Inflammatory macrophage (primary cell): ENCODE measurements around the gene ANKRD31.
"Not testable (repeated sequence)": the region's sequence is repeated elsewhere in the genome, so short reads cannot be mapped to it uniquely, and the experiment has no call there.

Experiments used
- DNase-seq, 2 donors: peaks; one replicate each; pipeline ENCODE4 v3.0.0-alpha.2; 2020 to 2022
- total RNA-seq, 18 experiments: gene quantifications; one replicate each; lab custom pipeline; 2026; ENCODE audit warnings: mixed read lengths in 6 of 18, inconsistent platforms in 2 of 18; lab: John Stamatoyannopoulos, UW

ANKRD31 gene
- 0 to 0.37 (median 0.07) reads per million in 18 experiments for total RNA-seq

GRCh38 chr5:75236322-75237316 lies at the start of gene ANKRD31:
TSS of gene ANKRD31 (minus strand) at chr5:75236878. CDS start at chr5:75236686, 192 bp downstream.
- peak; percentile 85 to 92 for DNase-seq

GRCh38 chr5:75286211-75286773 lies 49.6 kb upstream of the ANKRD31 start:
- DNase-seq, result no peak

GRCh38 chr5:75282581-75282980 lies 45.9 kb upstream of the ANKRD31 start:
- no peak for DNase-seq

- peak in 1 of 2 donors; percentile 2 for DNase-seq
Measured at GRCh38 chr5:75281716-75282465, 45.2 kb upstream of the ANKRD31 start.

DNA sequence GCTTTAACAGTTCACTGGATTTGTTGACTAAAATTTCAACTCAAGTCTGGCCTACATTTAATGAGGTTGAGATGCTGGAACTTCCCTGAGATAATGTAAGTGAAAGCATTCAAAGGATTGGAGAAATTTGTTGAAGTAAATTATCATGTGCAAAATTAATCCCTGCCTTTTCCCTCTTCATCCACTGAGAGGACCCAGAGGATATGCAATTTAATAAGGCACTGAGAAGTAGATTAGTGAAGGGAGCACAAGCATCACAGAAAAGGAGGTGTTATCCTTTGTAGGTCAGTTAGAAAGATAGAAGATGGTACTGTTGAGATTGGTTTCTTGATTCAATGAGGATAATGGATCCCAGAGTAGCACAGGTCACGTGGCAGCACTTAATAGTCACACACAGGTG lies 42.6 kb upstream of the ANKRD31 start:
- DNase-seq, result peak in 1 of 2 donors; percentile 4

- DNase-seq, result no peak
Measured at GRCh38 chr5:75277463-75277862, 40.8 kb upstream of the ANKRD31 start.

DNA sequence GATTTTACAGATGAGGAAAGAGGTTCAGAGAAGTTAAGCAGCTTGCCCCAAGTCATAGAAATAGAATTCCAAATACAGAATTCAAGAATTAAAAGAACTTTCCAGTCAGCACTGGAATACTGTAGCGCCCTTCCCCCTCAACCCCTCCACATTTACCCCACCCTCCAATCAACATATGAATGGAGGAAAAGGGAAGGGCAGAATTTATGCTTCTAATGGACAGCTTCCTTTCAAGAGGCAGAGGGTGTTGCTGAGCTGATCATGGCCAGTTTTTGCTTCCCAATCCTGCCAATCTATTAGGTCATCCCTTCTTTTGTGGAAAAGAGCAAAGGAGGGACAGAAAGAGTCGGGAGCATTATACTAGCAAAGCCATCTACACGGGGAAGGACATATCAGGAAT lies 39.1 kb upstream of the ANKRD31 start:
- DNase-seq, result no peak

DNA sequence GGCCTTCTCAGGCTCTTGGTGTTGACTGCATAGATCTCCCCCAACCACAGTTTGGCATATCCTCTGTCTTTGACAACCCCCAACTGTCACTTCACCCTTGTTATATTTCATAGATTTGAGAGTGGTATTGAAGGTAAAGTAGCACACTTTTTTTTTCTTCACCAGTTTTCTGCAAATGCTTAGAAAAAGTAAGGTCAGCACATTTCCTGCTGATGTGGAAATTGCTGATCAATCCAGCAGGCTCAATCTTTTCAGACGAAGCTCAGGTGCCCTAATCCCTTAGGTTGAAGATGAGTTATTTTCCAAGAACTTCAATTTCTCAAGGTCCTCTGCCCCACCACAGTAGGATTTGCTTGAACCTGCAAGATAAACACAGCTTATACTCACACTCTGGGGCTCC lies 38.5 kb upstream of the ANKRD31 start:
- no peak for DNase-seq

DNA sequence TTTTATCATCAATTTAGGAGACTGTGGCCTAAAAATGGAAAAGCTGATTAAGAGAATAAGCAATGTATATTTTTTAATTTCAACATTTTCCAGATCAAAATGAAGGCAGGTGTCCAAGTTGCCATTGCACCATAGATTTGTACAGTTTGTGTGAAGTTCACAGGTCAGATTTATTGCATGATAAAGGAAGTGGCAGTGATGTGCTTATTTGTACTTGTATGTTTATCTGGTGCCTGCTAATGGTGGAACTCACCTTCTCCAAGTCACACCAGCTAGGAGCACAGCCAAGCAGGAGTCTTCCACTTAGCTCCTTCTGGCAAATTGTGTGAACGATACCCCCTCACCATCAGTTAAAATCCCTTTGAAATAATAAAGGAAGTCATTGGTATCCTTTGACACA lies 37.8 kb upstream of the ANKRD31 start:
- DNase-seq, result no peak

- DNase-seq, result not testable (repeated sequence)
Measured at GRCh38 chr5:75270605-75271004, 33.9 kb upstream of the ANKRD31 start.

DNA sequence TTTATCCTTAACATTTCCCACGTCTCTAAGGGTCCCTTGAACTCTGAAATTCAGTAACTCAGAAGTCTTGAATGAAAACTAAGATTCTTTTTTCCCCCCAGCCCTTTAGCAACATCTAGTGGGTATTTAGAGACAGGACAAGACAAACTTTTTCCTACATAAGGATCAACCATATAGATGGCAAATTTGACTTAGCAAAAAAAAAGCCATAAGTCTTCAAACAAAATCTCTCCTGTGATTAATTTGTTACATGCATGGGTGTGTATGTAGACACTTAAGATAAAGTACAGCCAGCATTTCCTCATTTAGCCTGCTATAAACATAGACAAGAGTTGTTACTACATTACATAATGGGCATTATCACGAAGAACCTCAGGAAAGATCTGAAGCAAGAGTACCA lies 29.1 kb upstream of the ANKRD31 start:
- peak; percentile 1 to 22 for DNase-seq

DNA sequence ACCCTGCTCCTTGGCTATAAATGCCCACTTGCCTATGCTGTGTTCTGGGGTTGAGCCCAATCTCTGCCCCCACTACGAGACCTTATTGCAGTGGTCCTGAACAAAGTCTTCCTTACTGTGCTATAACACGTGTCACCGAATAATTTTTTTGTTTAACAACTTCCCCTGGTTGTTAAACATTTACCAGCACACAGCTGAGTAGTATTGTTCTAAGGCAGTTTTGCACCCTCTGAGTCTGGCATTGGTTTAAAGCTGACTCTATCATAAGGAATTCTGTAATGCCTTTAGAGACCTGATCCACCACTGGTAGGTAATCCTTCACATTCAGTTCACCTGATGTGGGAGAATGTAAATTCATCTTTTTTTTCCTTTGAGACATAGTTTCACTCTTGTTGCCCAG lies 25.6 kb upstream of the ANKRD31 start:
- DNase-seq, result no peak

DNA sequence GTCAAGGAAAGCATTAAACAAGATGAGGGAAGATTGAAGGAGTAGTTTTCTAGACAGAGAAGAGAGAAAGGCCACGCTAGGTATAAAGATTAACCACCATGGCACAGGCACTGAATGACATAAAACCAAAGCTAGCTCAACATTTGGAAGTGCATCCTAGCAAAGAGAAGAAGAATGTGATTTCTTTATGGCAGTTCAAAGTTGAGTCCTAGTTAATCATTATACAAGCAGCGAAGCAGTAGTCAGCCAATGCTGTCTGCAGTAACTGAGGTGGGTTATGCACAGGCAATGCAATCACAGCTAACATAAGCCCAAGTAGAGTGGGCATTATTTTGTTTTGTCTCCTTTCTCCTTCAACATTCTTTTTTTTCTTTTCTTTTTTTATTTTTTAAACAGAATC lies 24.0 kb upstream of the ANKRD31 start:
- DNase-seq, result no peak

GRCh38 chr5:75250452-75250851 lies 13.8 kb upstream of the ANKRD31 start:
- not testable (repeated sequence) for DNase-seq

GRCh38 chr5:75245023-75245422 lies 8.3 kb upstream of the ANKRD31 start:
- no peak for DNase-seq

DNA sequence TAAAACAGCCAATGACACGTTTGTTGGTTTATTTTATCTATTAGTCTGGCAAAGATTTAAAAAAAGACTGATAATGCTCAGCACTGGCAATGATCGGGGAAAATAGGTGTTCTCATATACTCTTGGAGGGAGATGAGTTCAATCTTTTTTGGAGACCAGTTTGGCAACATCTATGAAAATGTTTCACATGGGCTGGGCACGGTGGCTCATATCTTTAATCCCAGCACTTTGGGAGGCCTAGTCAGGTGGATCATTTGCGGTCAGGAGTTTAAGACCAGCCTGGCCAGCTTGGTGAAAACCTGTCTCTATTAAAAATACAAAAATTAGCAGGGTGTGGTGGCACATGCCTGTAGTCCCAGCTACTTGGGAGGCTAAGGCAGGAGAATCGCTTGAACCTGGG lies 6.8 kb upstream of the ANKRD31 start:
- no peak for DNase-seq

DNA sequence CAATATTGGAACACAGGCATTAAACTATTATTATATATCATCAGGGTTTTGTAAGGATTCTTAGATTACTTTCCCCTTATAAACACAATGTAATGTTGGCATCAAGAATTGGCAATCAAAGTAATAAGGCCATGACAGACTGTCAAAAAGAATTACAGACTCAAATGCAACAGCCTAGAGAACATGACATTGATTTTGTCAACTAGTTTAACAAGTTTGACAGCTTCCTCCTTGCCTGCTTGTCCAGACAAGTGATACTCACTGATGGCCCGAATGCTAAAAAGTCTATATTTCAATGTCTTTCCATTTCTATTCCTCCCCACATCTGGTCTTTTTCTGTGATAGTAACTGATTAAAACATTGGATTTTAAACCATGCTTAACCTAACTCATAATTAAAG lies 6.4 kb upstream of the ANKRD31 start:
- no peak for DNase-seq

GRCh38 chr5:75242067-75242466 lies 5.4 kb upstream of the ANKRD31 start:
- DNase-seq, result no peak

DNA sequence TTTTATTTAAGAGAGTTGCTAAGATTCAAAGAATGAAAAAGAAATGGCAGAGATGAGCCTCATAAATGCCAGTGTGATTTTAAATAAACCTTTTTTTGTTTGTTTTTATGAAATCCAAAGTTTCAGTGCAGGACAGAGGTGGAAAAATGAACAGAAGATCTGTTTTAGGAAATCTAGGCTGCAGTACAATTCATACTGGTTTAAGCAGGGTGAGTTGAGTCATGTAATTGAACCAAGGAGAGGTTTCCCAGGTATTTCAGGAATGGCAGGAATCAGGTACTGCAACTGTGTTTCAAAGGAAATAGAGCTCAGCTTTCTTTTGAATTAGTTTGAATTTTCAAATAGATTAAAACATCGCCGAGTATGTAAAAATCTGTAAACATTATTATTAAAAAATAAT lies 3.0 kb upstream of the ANKRD31 start:
- no peak for DNase-seq

GRCh38 chr5:75235711-75236110 lies 967 bp downstream of the ANKRD31 start:
- DNase-seq, result no peak

GRCh38 chr5:75234251-75234650 lies 2.4 kb downstream of the ANKRD31 start:
- DNase-seq, result no peak

GRCh38 chr5:75226916-75227315 lies 9.8 kb downstream of the ANKRD31 start:
- DNase-seq, result no peak

DNA sequence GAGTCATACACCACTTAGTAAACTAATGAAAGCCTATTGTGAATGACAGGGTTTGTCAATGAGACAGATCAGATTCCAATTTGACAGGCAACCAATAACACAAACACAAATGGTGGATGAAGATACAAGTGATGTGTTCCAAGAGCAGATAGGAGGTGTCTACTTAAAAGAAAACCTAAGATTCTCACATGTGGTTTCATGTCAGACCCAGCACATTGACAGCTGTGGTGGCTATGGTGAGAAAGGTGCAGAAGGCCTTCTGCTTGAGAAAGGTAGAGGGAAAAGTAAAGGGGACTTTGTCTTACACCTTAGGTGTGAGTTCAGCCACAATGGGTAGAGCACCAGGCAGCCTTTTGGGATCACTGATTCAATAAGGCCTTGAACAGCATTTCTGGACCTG lies 11.2 kb downstream of the ANKRD31 start:
- DNase-seq, result no peak
